ENCODE measurements around the gene SCN11A. TPM values are rescaled to one million over a fixed set of nuclear protein-coding genes. Genes with fewer than 3 reads are reported as not detected.

SCN11A gene
- total RNA-seq, 2 experiments from 2014 or later: 0.08 TPM; not detected in 1

DNA sequence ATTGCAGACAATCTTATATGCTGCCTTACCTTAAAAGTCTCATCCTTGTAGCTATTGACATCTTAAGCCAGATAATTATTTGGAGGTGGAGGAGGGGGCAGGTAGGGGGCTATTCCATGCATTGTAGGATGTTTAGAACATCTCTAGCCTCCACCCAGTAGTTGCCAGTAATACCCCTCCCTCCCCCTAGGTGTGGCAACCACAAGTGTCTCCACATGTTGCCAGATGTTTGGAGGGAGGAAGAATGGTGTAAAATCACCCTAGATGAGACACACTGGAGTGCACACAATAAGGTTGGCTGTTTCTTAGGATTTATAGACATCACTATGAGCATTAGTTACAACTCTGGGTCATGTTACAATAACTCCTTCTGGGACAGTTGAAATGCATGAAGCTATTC, 28.3 kb upstream of the SCN11A start:
- intact Hi-C loops (cut with DNase I, micrococcal nuclease): no loop called here
- Mint-ChIP-seq H3K9me3 (no peaks in the 10 kb centered on the region), H3K4me1 (ENCODE audit: low read depth) (peaks cover 4% of the 10 kb centered on the region), H3K27ac (peak overlapping the region; percentile 1), H3K27me3 (no peaks in the 10 kb centered on the region), H3K36me3 (ENCODE audit: low read depth) (peaks cover 88% of the 10 kb centered on the region), H3K4me3 (no peak overlapping the region)
- DNase-seq (no peak), ATAC-seq (ENCODE audit: poor library complexity) (no peak)
- Histone ChIP-seq H3K27ac (ENCODE audit: low read depth in 1 of 2, low read length in 2 of 2) (no peak overlapping the region), H3K27me3 (ENCODE audit: control insufficient read depth in 1 of 2, insufficient read depth in 2 of 2, low read length in 2 of 2) (no peaks in the 10 kb centered on the region), H3K4me1 (ENCODE audit: insufficient read depth, low read length) (no peaks in the 10 kb centered on the region), H3K36me3 (ENCODE audit: insufficient read depth, low read length) (peaks cover 65% of the 10 kb centered on the region), H3K9me3 (ENCODE audit: control insufficient read depth in 1 of 2, insufficient read depth in 1 of 2, low read length in 2 of 2) (no peaks in the 10 kb centered on the region), H3K4me3 (ENCODE audit: low read length) (no peak overlapping the region)
- POLR2A ChIA-PET: no interaction called here
- TF ChIP-seq, protein P1, sequence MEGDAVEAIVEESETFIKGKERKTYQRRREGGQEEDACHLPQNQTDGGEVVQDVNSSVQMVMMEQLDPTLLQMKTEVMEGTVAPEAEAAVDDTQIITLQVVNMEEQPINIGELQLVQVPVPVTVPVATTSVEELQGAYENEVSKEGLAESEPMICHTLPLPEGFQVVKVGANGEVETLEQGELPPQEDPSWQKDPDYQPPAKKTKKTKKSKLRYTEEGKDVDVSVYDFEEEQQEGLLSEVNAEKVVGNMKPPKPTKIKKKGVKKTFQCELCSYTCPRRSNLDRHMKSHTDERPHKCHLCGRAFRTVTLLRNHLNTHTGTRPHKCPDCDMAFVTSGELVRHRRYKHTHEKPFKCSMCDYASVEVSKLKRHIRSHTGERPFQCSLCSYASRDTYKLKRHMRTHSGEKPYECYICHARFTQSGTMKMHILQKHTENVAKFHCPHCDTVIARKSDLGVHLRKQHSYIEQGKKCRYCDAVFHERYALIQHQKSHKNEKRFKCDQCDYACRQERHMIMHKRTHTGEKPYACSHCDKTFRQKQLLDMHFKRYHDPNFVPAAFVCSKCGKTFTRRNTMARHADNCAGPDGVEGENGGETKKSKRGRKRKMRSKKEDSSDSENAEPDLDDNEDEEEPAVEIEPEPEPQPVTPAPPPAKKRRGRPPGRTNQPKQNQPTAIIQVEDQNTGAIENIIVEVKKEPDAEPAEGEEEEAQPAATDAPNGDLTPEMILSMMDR (IDR thresholded peaks at IDR 0.05): no peak
- CTCF ChIA-PET: interaction anchor here (0.7 kb wide), 1 partner anchor 9 kb away, joined by 3 read pairs; no protein-coding TSS in a partner anchor

DNA sequence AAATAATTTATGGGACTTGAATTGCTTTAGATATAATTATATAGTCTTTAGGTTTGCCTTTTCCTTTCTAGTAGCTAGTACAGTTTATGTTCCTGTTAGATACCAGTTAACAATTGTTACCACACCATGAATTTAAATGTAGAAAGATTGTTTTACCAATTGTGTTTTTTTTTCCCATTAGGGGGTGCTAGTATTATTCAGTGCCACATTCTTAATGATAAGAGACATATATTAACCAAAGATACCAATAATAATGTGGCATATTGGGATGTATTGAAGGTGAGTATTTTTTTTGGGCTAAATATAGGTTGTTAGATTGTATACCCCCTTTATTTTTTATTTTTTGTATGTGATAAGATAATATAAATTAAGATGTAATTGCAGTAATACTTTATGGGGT, 27.8 kb upstream of the SCN11A start:
- no peak overlapping the region for H3K27ac Mint-ChIP-seq
- Histone ChIP-seq H3K27me3 (ENCODE audit: control insufficient read depth in 1 of 2, insufficient read depth in 2 of 2, low read length in 2 of 2) (no peaks in the 10 kb centered on the region), H3K4me3 (ENCODE audit: low read length) (no peak overlapping the region), H3K27ac (ENCODE audit: low read depth in 1 of 2, low read length in 2 of 2) (no peak overlapping the region), H3K4me1 (ENCODE audit: insufficient read depth, low read length) (no peaks in the 10 kb centered on the region), H3K36me3 (ENCODE audit: insufficient read depth, low read length) (peaks cover 67% of the 10 kb centered on the region), H3K9me3 (ENCODE audit: control insufficient read depth in 1 of 2, insufficient read depth in 1 of 2, low read length in 2 of 2) (no peaks in the 10 kb centered on the region)
- no peaks in the 10 kb centered on the region for H3K27me3 Mint-ChIP-seq
- no peak for DNase-seq
- H3K4me3 Mint-ChIP-seq: no peak overlapping the region
- intact Hi-C loops (cut with DNase I, micrococcal nuclease): no loop called here
- peaks cover 4% of the 10 kb centered on the region for H3K4me1 Mint-ChIP-seq (ENCODE audit: low read depth)
- no peak for ATAC-seq (ENCODE audit: poor library complexity)
- H3K36me3 Mint-ChIP-seq (ENCODE audit: low read depth): peaks cover 90% of the 10 kb centered on the region
- ChIA-PET POLR2A (no interaction called here), CTCF (interaction anchor here (0.7 kb wide), 1 partner anchor 9 kb away, joined by 3 read pairs; no protein-coding TSS in a partner anchor)
- TF ChIP-seq, protein P1 (IDR thresholded peaks at IDR 0.05): no peak
- no peaks in the 10 kb centered on the region for H3K9me3 Mint-ChIP-seq

DNA sequence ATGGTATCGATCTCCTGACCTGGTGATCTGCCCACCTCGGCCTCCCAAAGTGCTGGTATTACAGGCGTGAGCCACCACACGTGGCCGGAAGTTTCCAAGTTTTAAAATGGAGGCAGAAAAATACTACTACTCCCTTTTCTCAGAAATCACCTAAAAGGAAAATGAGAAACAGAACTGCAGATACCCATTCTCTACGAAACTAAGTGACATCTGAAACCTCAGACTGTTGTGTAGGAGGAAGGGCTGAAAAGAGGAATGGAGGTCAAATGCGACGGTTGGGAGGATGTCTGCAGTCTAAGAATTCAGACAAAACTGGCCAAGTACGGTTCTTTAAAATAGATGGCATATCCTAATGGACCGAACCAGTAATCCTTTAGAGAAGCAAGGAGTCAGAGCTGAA, 24.2 kb upstream of the SCN11A start:
- H3K9me3 ChIP-seq (ENCODE audit: control insufficient read depth in 1 of 2, insufficient read depth in 1 of 2, low read length in 2 of 2): no peaks in the 10 kb centered on the region
- Mint-ChIP-seq H3K9me3 (no peaks in the 10 kb centered on the region), H3K36me3 (ENCODE audit: low read depth) (peaks cover 90% of the 10 kb centered on the region), H3K27ac (no peak overlapping the region), H3K27me3 (no peaks in the 10 kb centered on the region), H3K4me3 (no peak overlapping the region), H3K4me1 (ENCODE audit: low read depth) (peaks cover 4% of the 10 kb centered on the region)
- H3K4me3 ChIP-seq (ENCODE audit: low read length): no peak overlapping the region
- no peaks in the 10 kb centered on the region for H3K27me3 ChIP-seq (ENCODE audit: control insufficient read depth in 1 of 2, insufficient read depth in 2 of 2, low read length in 2 of 2)
- no peaks in the 10 kb centered on the region for H3K4me1 ChIP-seq (ENCODE audit: insufficient read depth, low read length)
- POLR2A ChIA-PET: no interaction called here
- TF ChIP-seq, protein P1 (IDR thresholded peaks at IDR 0.05): no peak
- ATAC-seq (ENCODE audit: poor library complexity) (no peak), DNase-seq (no peak)
- intact Hi-C loops (cut with DNase I, micrococcal nuclease): no loop called here
- CTCF ChIA-PET: interaction anchor here (0.9 kb wide), 1 partner anchor 10 kb away, joined by 3 read pairs; no protein-coding TSS in a partner anchor
- peaks cover 80% of the 10 kb centered on the region for H3K36me3 ChIP-seq (ENCODE audit: insufficient read depth, low read length)
- H3K27ac ChIP-seq (ENCODE audit: low read depth in 1 of 2, low read length in 2 of 2): no peak overlapping the region

Measured in CD4-positive, alpha-beta T cell (primary cell).